Naive B cell (primary cell): ENCODE results near the gene HBE1. TPM values are rescaled to one million over a fixed set of nuclear protein-coding genes. Genes with fewer than 3 reads are reported as not detected.

ENCODE experiments used
- ATAC-seq, 2 donors: fragments of 150-1000 bp; cut with Tn5 transposase; 2 replicates each; pipeline ENCODE4 v1.10.0; 2021; ENCODE audit warnings: low read depth in 2 of 2, mild to moderate bottlenecking in 2 of 2, moderate library complexity in 2 of 2
- DNase-seq: peaks from one replicate; pipeline ENCODE4 v3.0.0; 2022
- H3K27ac Mint-ChIP-seq, 6 donors: one replicate each; pipeline ENCODE4 v1.8.0; 2020 to 2022; ENCODE audit warnings: mild to moderate bottlenecking in 6 of 6, mixed read lengths in 6 of 6, moderate library complexity in 5 of 6, inconsistent platforms in 2 of 6
- H3K27me3 Mint-ChIP-seq, 3 donors: one replicate each; pipeline ENCODE4 v1.8.0; 2021 to 2022; ENCODE audit warnings: mixed read lengths in 3 of 3, mild to moderate bottlenecking in 1 of 3
- H3K36me3 Mint-ChIP-seq, 2 donors: one replicate each; pipeline ENCODE4 v1.8.0; 2020 to 2022; ENCODE audit warnings: mixed read lengths in 2 of 2, inconsistent platforms in 1 of 2, mild to moderate bottlenecking in 1 of 2
- H3K4me1 Mint-ChIP-seq, 3 donors: one replicate each; pipeline ENCODE4 v1.8.0; 2020 to 2022; ENCODE audit warnings: mixed read lengths in 3 of 3, inconsistent platforms in 1 of 3, mild to moderate bottlenecking in 1 of 3, moderate library complexity in 1 of 3
- H3K4me3 Mint-ChIP-seq, 8 donors: one replicate each; pipeline ENCODE4 v1.8.0; 2020 to 2022; ENCODE audit warnings: mild to moderate bottlenecking in 8 of 8, mixed read lengths in 8 of 8, moderate library complexity in 8 of 8, inconsistent platforms in 2 of 8
- H3K9me3 Mint-ChIP-seq, 7 donors: one replicate each; pipeline ENCODE4 v1.8.0; 2020 to 2022; ENCODE audit warnings: mixed read lengths in 7 of 7, mild to moderate bottlenecking in 5 of 7, inconsistent platforms in 2 of 7, moderate library complexity in 1 of 7
- polyA plus RNA-seq, 6 donors: library from polyadenylated mRNA; unstranded; fragments of 300-500 nt; fragmentation: Illumina TruSeq; gene quantifications; one replicate each; pipeline ENCODE4 v1.2.3, GENCODE V29; 2021; ENCODE audit warnings: low read depth in 6 of 6

The HBE1 gene
- polyA plus RNA-seq, 6 donors from 2014 or later = not detected

DNA sequence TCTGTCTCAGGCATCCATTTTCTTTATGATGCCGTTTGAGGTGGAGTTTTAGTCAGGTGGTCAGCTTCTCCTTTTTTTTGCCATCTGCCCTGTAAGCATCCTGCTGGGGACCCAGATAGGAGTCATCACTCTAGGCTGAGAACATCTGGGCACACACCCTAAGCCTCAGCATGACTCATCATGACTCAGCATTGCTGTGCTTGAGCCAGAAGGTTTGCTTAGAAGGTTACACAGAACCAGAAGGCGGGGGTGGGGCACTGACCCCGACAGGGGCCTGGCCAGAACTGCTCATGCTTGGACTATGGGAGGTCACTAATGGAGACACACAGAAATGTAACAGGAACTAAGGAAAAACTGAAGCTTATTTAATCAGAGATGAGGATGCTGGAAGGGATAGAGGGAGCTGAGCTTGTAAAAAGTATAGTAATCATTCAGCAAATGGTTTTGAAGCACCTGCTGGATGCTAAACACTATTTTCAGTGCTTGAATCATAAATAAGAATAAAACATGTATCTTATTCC is 10.9 kb upstream of the HBE1 start:
- no peak overlapping the region for H3K4me3 Mint-ChIP-seq
- no peaks in the 10 kb centered on the region for H3K4me1 Mint-ChIP-seq
- peaks cover 0 to 3% (median 0%) of the 10 kb centered on the region in 7 donors for H3K9me3 Mint-ChIP-seq
- H3K36me3 Mint-ChIP-seq = no peaks in the 10 kb centered on the region
- ATAC-seq (no peak), DNase-seq (no peak)
- H3K27me3 Mint-ChIP-seq = peaks cover 0 to 4% (median 0%) of the 10 kb centered on the region in 3 donors
- no peak overlapping the region for H3K27ac Mint-ChIP-seq

DNA sequence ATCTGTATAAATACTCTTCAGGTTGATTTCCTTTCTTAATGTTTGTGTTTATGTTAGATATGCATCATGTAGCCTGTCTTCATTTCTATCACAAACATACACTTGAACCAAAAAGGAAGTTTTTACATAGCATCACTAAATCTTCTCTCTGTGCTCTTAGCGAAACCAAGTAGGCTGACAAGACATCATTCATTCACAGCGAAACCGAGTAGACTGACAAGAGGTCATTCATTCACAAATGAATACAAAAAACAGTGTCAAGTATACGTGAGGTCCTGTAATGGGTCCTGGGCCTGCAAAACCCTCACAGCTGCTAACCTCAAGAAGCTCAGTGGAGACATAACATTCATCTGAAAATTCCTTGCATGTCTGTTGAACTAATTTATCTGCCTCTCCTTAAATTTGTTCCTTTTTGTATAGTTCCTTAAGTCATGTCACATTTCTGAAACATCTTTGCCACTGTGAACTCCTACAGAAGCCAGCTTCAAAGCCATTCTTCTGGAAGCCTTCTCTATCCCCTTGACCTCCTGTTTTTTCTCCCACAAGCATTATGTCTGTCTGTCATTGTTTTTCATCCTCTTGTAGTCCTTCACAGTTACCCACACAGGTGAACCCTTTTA is 9.8 kb upstream of the HBE1 start:
- DNase-seq = no peak
- no peak for ATAC-seq
- no peak overlapping the region for H3K27ac Mint-ChIP-seq
- H3K4me1 Mint-ChIP-seq = no peaks in the 10 kb centered on the region
- no peaks in the 10 kb centered on the region for H3K9me3 Mint-ChIP-seq
- no peak overlapping the region for H3K4me3 Mint-ChIP-seq
- H3K27me3 Mint-ChIP-seq = peaks cover 0 to 4% (median 0%) of the 10 kb centered on the region in 3 donors
- no peaks in the 10 kb centered on the region for H3K36me3 Mint-ChIP-seq

DNA sequence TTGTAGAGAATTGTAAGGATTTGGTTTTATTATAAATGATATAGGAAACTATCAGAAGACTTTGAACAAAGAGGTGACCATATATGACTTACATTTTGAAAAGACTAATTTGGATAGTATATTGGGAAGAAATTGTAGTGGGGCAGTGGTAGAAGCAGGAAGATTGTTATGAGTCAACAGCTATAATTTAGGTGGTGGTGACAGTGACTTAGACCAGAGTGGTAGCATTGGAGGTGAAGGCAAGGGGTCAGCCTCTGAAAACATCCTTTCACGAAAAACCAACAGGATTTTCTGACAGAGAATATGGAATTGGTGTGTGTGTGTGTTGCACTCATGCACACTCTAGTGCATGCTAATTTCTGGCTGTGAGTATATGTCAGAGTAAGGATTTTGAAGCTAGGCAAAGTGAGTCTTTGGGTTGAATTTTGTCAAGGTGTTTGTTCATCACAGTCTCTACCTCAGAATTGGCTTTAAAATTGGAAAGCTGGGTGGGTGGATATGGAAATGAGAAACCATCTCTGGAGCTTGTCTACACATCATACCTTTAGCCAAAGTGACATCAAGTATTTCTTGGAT is 8.2 kb upstream of the HBE1 start:
- H3K4me1 Mint-ChIP-seq = no peaks in the 10 kb centered on the region
- no peak for ATAC-seq
- H3K27ac Mint-ChIP-seq = no peak overlapping the region
- H3K9me3 Mint-ChIP-seq = no peaks in the 10 kb centered on the region
- no peaks in the 10 kb centered on the region for H3K36me3 Mint-ChIP-seq
- no peak overlapping the region for H3K4me3 Mint-ChIP-seq
- DNase-seq = no peak
- H3K27me3 Mint-ChIP-seq = peaks cover 0 to 10% (median 0%) of the 10 kb centered on the region in 3 donors

DNA sequence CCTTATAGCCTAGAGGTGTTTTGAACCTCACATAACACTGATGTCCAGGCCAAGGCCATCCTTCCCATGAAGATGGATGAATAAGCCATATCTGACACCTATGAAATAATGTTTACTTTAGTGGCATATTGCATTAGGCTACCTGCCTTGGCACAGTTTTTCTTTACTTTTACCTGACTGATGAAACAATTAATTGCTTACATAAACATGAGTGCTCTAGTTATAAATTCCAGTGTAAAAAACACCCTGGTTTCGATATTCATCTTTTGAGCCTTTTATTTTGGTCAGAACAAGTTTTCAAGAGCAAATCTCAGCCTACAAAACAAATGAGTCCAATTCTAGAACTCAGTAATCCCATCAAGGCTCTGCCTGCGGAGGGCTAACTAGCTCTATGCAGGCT is 7.0 kb upstream of the HBE1 start:
- H3K27ac Mint-ChIP-seq = no peak overlapping the region
- H3K4me3 Mint-ChIP-seq = no peak overlapping the region
- peaks cover 0 to 6% (median under 1%) of the 10 kb centered on the region in 3 donors for H3K27me3 Mint-ChIP-seq
- DNase-seq (no peak), ATAC-seq (no peak)
- H3K9me3 Mint-ChIP-seq = no peaks in the 10 kb centered on the region
- H3K36me3 Mint-ChIP-seq = no peaks in the 10 kb centered on the region
- H3K4me1 Mint-ChIP-seq = no peaks in the 10 kb centered on the region

DNA sequence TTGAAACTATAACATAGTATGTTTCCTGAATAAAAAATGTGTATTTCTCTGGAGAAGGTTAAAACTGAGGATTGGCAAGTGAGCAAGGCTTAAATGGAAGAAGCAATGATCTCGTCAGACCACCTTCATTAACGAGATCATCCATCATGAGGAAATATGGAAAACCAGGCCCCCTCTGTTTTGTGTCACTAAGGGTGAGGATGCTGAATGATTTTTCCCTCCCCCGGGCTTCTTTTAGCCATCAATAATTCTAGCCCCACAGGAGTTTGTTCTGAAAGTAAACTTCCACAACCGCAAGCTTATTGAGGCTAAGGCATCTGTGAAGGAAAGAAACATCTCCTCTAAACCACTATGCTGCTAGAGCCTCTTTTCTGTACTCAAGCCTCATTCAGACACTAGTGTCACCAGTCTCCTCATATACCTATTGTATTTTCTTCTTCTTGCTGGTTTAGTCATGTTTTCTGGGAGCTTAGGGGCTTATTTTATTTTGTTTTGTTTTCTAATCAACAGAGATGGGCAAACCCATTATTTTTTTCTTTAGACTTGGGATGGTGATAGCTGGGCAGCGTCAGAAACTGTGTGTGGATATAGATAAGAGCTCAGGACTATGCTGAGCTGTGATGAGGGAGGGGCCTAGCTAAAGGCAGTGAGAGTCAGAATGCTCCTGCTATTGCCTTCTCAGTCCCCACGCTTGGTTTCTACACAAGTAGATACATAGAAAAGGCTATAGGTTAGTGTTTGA is 5.8 kb upstream of the HBE1 start:
- Mint-ChIP-seq H3K4me3 (no peak overlapping the region), H3K27ac (no peak overlapping the region), H3K36me3 (no peaks in the 10 kb centered on the region), H3K4me1 (no peaks in the 10 kb centered on the region), H3K9me3 (no peaks in the 10 kb centered on the region), H3K27me3 (peaks cover 0 to 7% (median 6%) of the 10 kb centered on the region in 3 donors)
- ATAC-seq = no peak
- DNase-seq = no peak

DNA sequence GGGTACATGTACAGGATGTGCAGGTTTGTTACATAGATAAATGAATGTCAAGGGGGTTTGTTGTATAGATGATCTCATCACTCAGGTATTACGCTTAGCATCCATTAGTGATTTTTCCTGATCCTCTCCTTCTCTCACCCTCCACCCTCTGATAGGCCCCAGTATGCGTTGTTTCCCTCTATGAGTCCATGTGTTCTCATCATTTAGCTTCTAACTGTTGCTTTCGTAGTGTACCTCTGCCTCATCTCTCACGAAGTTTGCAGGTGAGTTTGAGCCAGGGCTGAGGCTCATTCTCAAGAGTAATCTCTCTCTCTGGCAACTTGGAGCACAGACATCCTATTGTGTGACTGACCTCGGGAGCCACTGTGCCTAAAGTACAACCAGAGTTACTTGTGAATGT is 4.7 kb upstream of the HBE1 start:
- Mint-ChIP-seq H3K27ac (no peak overlapping the region), H3K9me3 (no peaks in the 10 kb centered on the region), H3K36me3 (no peaks in the 10 kb centered on the region), H3K27me3 (peaks cover 0 to 7% (median 6%) of the 10 kb centered on the region in 3 donors), H3K4me1 (no peaks in the 10 kb centered on the region), H3K4me3 (no peak overlapping the region)
- ATAC-seq = no peak
- no peak for DNase-seq

DNA sequence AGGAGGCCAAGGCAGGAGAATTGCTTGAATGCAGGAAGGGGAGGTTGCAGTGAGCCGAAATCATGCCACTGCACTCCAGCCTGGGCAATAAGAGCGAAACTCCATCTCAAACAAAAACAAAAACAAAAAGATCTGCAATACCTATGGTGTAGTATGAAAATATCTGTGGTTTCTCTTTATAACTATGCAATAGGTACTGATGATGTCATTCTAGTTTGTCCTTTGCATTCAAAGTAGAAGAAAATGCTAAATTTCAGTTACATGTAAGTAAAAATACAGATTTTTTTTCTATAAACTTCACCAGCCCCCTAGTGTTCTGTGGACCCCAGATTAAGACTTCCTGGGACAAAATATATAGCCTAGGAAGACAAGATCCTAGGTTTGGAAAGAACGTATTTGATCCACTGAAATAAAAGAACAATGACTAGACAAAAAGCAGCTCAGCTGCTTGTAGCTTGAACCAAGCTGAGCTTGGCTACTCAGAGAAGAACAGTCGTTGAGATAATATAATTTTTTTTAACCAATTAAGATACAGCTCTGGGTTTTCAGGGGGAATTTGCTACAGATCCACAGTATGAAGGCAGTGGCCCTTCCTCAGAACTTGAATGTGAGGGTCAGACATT is 2.8 kb upstream of the HBE1 start:
- Mint-ChIP-seq H3K4me3 (no peak overlapping the region), H3K4me1 (no peaks in the 10 kb centered on the region), H3K9me3 (no peaks in the 10 kb centered on the region), H3K36me3 (no peaks in the 10 kb centered on the region), H3K27me3 (peaks cover 0 to 7% (median 6%) of the 10 kb centered on the region in 3 donors), H3K27ac (no peak overlapping the region)
- ATAC-seq (no peak), DNase-seq (no peak)

DNA sequence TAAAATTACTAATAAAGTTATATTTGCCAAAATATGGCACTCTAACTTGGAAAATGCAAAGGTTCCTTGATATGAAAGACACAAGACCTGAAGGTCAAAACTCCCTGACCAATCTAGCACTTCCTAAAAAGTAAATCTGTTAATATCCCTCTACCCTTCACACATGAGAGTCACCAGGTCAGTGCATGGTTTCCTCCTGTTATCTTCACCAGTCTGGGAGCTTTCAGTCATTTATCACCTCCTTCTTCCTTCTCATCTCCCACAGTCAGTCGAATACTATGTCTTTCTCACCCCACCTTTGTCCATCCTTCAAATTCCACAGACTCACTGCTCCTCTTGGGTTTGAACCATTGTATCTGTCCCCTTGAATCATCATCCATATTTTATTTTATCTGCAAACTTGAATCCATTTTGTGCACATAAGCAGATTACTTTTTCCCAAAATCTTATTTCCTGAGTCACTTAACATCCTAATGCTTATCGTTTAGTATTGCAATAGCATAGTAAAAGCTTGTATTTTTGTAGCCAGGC is 2.6 kb downstream of the HBE1 start:
- H3K27ac Mint-ChIP-seq = no peak overlapping the region

DNA sequence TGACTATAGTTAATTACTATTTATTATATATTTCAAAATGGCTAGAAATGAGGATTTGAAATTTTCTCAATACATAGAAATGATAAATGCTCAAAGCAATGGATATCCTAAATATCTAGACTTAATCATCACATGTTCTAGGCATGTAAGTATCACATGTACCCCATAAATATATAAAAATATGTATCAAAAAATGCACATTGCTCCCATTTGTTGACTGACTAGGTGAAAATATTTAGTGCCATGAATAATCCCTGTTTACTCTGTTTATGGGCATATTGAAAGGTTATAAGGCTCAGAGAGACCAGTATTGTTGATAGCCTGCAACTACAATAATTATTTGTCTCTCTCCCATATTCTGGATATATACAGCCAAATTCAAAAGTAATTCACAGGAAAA is 3.1 kb downstream of the HBE1 start:
- Mint-ChIP-seq H3K27me3 (peaks cover 0 to 15% (median 0%) of the 10 kb centered on the region in 3 donors), H3K27ac (no peak overlapping the region), H3K9me3 (peaks cover 0 to 4% (median 2%) of the 10 kb centered on the region in 7 donors), H3K4me1 (no peaks in the 10 kb centered on the region), H3K36me3 (no peaks in the 10 kb centered on the region), H3K4me3 (no peak overlapping the region)
- no peak for DNase-seq
- no peak for ATAC-seq

More for the DNA sequence above, 2.6 kb downstream of the HBE1 start:
- Mint-ChIP-seq H3K36me3 (no peaks in the 10 kb centered on the region), H3K9me3 (peaks cover 0 to 4% (median under 1%) of the 10 kb centered on the region in 7 donors), H3K4me3 (no peak overlapping the region), H3K27me3 (peaks cover 0 to 16% (median 0%) of the 10 kb centered on the region in 3 donors), H3K4me1 (no peaks in the 10 kb centered on the region)
- DNase-seq = no peak
- ATAC-seq = no peak

DNA sequence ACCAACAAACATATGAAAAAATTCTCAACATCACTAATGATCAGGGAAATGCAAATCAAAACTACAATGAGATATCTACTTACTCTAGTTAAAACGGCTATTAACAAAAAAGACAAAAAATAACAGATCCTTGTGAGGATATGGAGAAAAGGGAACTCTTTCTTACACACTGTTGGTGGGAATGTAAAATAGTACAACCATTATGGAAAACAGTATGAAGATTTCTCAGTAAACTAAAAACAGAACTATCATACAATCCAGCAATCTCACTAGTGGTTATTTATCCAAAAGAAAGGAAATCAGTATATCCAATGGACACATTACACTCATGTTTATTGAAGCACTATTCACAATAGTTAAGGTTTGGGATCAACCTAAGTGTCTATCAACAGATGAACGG is 3.9 kb downstream of the HBE1 start:
- peaks cover 0 to 6% (median 4%) of the 10 kb centered on the region in 7 donors for H3K9me3 Mint-ChIP-seq
- peaks cover 0 to 9% (median 0%) of the 10 kb centered on the region in 3 donors for H3K27me3 Mint-ChIP-seq
- H3K4me1 Mint-ChIP-seq = no peaks in the 10 kb centered on the region
- no peaks in the 10 kb centered on the region for H3K36me3 Mint-ChIP-seq
- DNase-seq = no peak
- H3K27ac Mint-ChIP-seq = no peak overlapping the region
- no peak overlapping the region for H3K4me3 Mint-ChIP-seq
- no peak for ATAC-seq

DNA sequence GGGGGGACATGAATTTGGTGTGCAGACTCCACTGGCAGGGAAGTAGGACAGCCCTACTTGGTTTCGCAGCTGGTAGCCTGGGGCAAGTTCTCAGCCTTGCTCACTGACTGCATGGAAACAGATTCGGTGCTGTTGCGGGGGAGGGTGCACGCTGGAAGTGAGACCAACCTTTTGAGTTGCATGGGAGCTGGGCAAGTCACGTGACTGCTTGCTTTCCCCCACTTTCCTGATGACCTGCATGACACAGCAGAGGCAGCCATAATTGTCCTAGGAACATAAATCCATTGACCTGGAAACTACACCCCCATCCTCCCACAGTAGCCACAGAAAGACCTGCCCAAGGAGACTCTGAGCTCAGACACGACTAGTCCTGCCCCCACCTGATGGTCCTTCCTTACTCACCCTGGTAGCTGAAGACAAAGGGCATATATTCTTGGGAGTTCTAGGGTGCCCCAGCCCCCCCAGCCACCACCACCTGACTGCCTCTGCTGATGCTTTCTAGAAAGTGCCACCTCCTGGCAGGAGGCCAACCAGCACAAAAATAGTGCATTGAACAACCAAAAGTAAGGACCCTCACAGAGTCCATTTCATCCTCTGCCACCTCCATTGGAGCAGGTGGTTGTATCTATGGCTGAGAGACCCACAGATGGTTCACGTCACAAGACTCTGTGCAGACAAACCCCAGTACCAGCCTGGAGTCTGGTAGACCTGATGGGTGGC is 11.0 kb downstream of the HBE1 start:
- Mint-ChIP-seq H3K4me3 (no peak overlapping the region), H3K9me3 (peaks cover 5 to 27% (median 13%) of the 10 kb centered on the region in 7 donors), H3K36me3 (no peaks in the 10 kb centered on the region), H3K27ac (no peak overlapping the region), H3K27me3 (peaks cover 4 to 17% (median 4%) of the 10 kb centered on the region in 3 donors), H3K4me1 (no peaks in the 10 kb centered on the region)
- ATAC-seq (no peak), DNase-seq (no peak)

DNA sequence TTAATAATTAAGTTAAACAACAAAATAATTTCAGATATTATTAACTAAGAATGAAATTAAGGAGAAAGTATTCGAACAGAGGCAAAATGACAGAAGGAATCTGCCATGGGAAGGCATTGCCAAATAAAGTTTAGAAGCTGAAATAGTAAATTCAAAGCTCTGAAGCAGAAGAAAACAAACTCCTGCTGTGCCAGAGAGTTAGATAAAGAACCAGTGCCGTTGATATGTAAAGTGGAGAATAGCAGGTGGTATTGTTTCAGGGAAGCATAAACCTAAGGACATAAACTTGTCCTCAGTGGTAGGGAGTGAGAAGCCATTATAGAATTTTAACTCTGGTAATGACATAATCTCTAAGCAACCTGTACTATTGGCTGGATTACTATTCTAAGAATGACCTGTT is 12.4 kb downstream of the HBE1 start:
- ATAC-seq (no peak), DNase-seq (no peak)
- Mint-ChIP-seq H3K4me1 (no peaks in the 10 kb centered on the region), H3K27me3 (peaks cover 8 to 10% (median 8%) of the 10 kb centered on the region in 3 donors), H3K9me3 (peaks cover 4 to 27% (median 11%) of the 10 kb centered on the region in 7 donors), H3K4me3 (no peak overlapping the region), H3K36me3 (no peaks in the 10 kb centered on the region), H3K27ac (no peak overlapping the region)
